ENCODE results near the gene ITPRID2.

GRCh38 chr2:181892799-181893435, 1.4 kb downstream of the ITPRID2 start:
- no peak for TF ChIP-seq CTCF (IDR thresholded peaks at IDR 0.05)
- TF ChIP-seq POLR2A (IDR thresholded peaks at IDR 0.05) = no peak

Data from body of pancreas (tissue), 4 donors.